NT2/D1 (cell line): ENCODE results near the gene TSHR.

ENCODE experiments used
- DNase-seq: peaks from one replicate; pipeline ENCODE4 v3.0.0-alpha.2; 2011; ENCODE audit warnings: low read depth, low spot score
- H3K27me3 ChIP-seq: 2 replicates; pipeline ENCODE4 v1.6.0; 2011; ENCODE audit warnings: mild to moderate bottlenecking; ENCODE audit not compliant: insufficient read length, insufficient read depth
- H3K36me3 ChIP-seq: 2 replicates; pipeline ENCODE4 v1.6.1; 2011; ENCODE audit warnings: mild to moderate bottlenecking, low read length, mixed read lengths; ENCODE audit not compliant: insufficient read depth, insufficient read length
- H3K4me1 ChIP-seq: 2 replicates; pipeline ENCODE4 v1.5.1; 2011; ENCODE audit not compliant: insufficient read depth, insufficient read length
- H3K4me3 ChIP-seq: 2 replicates; pipeline ENCODE4 v1.5.1; 2011; ENCODE audit warnings: low read depth; ENCODE audit not compliant: insufficient read length
- H3K9ac ChIP-seq: 2 replicates; pipeline ENCODE4 v1.6.0; 2011; ENCODE audit warnings: low read depth; ENCODE audit not compliant: insufficient read length
- H3K9me3 ChIP-seq: 2 replicates; pipeline ENCODE4 v1.5.1; 2011; ENCODE audit warnings: mild to moderate bottlenecking, low read length; ENCODE audit not compliant: insufficient read depth
- SUZ12 ChIP-seq: IDR thresholded peaks from 2 replicates; pipeline ENCODE4 v1.6.1; 2011; ENCODE audit not compliant: insufficient read length, insufficient read depth; ENCODE audit errors: extremely low read depth
- YY1 ChIP-seq: IDR thresholded peaks from 2 replicates; pipeline ENCODE4 v1.6.1; 2011; ENCODE audit not compliant: insufficient read length, insufficient read depth
- ZNF274 ChIP-seq: IDR thresholded peaks from 2 replicates; pipeline ENCODE4 v1.6.1; 2011; ENCODE audit warnings: mild to moderate bottlenecking, low read depth, low read length

TSHR gene

DNA sequence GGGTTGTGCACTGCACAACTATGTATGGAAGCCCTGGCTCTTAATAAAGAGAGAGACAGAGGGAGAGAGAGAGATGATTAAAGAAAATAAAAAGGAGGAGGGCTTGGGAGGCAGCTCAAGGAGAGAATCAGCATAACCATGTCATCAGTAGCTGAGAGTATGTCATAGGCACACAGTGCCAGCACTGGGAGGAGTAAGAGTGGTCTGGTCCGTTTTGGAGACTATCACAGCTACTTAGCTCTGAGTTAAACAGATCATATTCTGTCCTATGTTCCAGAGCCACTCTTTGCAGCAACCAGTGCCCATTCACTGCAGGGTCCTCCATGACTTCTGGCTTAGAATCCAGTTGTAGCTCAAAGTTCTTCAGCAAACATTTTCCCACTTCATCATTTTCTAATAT, 206.3 kb downstream of the TSHR start:
- Histone ChIP-seq H3K4me3 (no peak overlapping the region), H3K36me3 (no peaks in the 10 kb centered on the region), H3K9ac (no peak overlapping the region), H3K27me3 (no peaks in the 10 kb centered on the region), H3K9me3 (no peaks in the 10 kb centered on the region), H3K4me1 (no peaks in the 10 kb centered on the region)
- DNase-seq = no peak
- TF ChIP-seq SUZ12 = no peak
- no peak for TF ChIP-seq ZNF274
- no peak for TF ChIP-seq YY1

DNA sequence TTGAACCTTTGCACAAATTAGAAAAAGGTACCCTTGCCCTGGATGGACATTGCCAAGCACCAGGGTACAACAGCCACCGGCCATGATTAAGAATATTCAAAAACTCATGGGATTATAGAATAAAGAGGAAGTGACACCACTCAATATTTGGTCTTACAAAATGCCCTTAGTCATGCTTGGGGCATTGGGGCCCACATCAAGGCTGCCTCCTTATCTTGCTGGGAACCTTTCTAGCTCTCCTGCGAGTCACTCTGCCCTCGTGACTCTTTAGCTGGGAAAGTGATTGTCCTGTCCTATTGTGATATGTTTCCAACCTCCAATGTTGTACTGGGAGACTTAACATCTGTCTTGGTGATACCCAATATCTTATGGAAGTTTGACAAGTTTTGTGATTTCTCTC, 207.5 kb downstream of the TSHR start:
- Histone ChIP-seq H3K4me3 (no peak overlapping the region), H3K36me3 (no peaks in the 10 kb centered on the region), H3K4me1 (no peaks in the 10 kb centered on the region), H3K27me3 (no peaks in the 10 kb centered on the region), H3K9me3 (no peaks in the 10 kb centered on the region), H3K9ac (no peak overlapping the region)
- DNase-seq = no peak
- TF ChIP-seq ZNF274 (no peak), YY1 (no peak), SUZ12 (no peak)

DNA sequence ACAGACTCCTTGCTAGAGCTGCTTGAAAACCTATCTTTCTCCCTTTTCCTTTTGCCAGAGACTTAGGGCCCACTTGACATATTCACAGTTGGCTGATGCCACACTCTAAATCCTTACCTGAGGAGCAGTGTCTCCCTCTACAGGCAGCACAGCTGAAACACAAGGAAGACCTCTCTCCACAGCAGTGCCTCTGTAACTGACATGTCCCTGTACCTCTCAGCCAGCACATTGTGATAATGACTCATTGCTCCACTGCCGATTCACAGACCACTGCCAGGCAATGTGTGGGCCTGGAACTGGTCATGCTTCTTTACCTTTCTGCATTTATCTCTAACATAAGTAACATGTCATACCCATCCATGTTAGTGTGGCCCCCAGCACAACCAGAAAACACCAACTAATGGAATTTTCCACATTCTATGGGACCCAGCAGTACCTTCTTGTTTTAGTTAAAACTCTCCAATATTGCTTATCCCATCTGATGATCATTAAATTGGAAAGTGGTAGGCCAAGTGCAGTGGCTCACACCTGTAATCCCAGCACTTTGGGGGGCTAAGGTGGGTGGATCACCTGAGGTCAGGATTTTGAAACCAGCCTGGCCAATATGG, 208.8 kb downstream of the TSHR start:
- DNase-seq = peak; percentile 62
- Histone ChIP-seq H3K36me3 (no peaks in the 10 kb centered on the region), H3K9me3 (no peaks in the 10 kb centered on the region), H3K4me1 (no peaks in the 10 kb centered on the region), H3K9ac (no peak overlapping the region), H3K27me3 (no peaks in the 10 kb centered on the region), H3K4me3 (no peak overlapping the region)
- no peak for TF ChIP-seq ZNF274
- TF ChIP-seq YY1 = no peak
- TF ChIP-seq SUZ12 = no peak

DNA sequence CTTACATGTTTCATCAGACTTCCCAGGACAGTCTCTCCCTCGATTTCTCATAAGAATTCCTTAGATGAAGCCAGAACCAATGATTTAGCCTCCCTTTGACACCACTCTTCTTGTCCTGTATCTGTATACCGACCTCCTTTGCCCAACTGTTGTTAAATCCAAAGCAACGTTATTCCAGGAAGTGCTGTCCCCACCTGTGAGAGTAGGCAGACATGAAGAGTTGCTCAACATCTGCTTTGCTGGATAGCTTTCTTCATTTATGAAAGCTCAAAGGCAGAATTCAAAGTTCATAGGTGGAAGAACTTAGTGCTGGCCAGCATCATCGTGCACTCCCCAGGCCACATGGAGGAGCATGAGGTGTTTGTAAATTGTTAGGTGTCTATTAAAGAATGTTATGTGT, 209.8 kb downstream of the TSHR start:
- H3K27me3 ChIP-seq = no peaks in the 10 kb centered on the region
- no peak for DNase-seq
- H3K4me3 ChIP-seq = no peak overlapping the region
- no peaks in the 10 kb centered on the region for H3K36me3 ChIP-seq
- no peaks in the 10 kb centered on the region for H3K4me1 ChIP-seq
- H3K9ac ChIP-seq = no peak overlapping the region
- no peaks in the 10 kb centered on the region for H3K9me3 ChIP-seq
- TF ChIP-seq YY1 (no peak), ZNF274 (no peak), SUZ12 (no peak)

DNA sequence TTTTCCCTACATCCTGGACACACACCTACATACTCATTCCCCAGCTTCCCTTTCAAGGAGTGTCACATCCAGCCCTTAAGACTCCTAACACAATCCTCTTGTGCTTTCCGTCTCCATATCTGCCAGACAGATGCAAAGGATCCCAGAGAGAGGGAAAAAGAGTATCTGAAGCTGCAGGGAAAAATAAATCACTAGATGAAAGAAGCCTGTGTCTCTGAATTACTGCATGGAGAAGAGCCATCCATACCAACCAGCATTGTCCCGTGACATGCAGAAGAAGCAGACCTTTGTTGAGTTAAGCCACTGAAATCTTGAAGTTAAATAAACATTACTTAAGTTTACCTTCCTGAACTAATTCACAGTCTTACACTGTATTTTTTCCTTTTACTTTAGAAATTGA, 210.7 kb downstream of the TSHR start:
- no peak for TF ChIP-seq ZNF274
- no peak for TF ChIP-seq YY1
- no peak for TF ChIP-seq SUZ12
- Histone ChIP-seq H3K4me3 (no peak overlapping the region), H3K36me3 (no peaks in the 10 kb centered on the region), H3K9ac (no peak overlapping the region), H3K9me3 (no peaks in the 10 kb centered on the region), H3K4me1 (no peaks in the 10 kb centered on the region), H3K27me3 (no peaks in the 10 kb centered on the region)
- DNase-seq = no peak

DNA sequence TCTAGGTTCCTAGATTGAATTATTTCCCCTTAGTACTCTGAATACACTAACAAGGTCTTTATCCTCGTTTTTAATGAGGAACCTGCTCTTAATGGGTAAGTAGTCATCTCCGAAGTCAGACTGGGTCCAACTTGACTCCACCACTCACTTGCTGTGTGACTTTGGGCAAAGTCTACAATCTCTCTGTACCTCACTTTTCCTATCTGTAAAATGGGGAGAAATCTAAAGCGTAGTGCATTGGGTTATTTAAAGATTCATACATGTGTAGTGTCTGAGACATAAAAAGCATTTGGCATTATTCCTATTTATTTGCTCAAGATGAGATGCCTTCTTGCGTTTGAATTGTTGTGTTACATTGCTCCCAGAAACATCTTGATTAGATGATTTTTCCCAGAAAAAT, 213.8 kb downstream of the TSHR start:
- no peak for DNase-seq
- Histone ChIP-seq H3K36me3 (no peaks in the 10 kb centered on the region), H3K4me3 (no peak overlapping the region), H3K9me3 (no peaks in the 10 kb centered on the region), H3K27me3 (no peaks in the 10 kb centered on the region), H3K4me1 (no peaks in the 10 kb centered on the region), H3K9ac (no peak overlapping the region)
- TF ChIP-seq ZNF274 = no peak
- no peak for TF ChIP-seq YY1
- no peak for TF ChIP-seq SUZ12

DNA sequence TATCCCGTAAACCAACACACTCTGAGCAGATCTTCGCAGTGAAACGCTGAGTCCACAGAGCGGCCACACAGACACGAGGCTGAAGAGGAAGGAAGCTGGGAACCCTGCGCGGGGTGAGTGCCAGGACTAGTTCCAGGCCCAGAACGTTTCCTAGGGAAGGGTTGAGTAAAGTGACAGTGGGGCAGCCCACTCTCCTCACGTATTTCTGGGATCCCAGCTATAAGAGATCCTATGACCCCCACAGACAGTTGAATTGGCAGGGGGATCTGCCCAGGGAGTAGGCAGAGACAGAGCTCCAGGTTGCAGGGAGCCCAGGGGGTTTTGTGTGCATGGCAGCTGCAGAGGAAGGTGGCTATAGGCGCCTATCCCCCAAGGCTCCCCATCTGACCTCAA, 214.3 kb downstream of the TSHR start:
- Histone ChIP-seq H3K9ac (peak overlapping the region; percentile 77), H3K4me1 (no peaks in the 10 kb centered on the region), H3K36me3 (no peaks in the 10 kb centered on the region), H3K4me3 (peak overlapping the region; percentile 60), H3K9me3 (no peaks in the 10 kb centered on the region), H3K27me3 (no peaks in the 10 kb centered on the region)
- no peak for TF ChIP-seq SUZ12
- no peak for TF ChIP-seq YY1
- no peak for TF ChIP-seq ZNF274
- no peak for DNase-seq
